ENCODE measurements around the gene ALDH3B2.
"Not testable (repeated sequence)": the region's sequence is repeated elsewhere in the genome, so short reads cannot be mapped to it uniquely, and the experiment has no call there.

The ALDH3B2 gene

DNA sequence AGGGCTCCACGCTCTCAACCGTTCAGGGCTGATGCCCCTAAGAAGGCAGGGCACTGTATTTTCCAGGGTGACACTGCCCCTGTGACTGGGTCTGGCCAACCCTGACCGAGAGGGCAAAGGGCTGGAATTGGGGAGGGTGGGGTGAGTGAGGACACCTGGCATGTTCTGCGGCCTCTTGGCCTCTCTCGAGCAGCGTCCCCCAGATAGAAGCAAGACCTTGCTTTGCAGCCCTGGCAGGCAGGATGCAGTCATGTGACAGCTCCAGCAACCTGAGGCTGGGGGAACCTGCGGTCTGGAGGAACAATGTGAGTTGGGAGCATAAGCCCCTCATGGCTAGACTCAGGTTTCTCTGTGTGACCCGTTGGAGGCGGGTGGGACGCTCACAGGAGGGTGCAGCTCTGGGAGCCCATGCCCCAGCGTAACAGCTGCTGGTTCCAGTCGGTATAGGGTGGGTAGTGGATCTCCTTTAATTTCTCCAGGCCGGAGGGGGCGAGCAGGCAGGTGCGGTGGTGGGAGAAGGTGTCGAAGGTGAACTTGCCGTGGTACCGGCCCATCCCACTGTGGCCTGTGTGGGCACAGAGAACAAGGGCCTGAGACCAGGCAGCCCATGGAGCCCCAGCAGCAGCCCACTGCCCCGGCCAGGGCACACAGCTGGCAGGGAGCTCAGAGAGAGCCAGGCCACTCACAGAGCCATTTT, 11.4 kb downstream of the ALDH3B2 start:
- H3K4me3 ChIP-seq (ENCODE audit: low read depth, low read length) = no peak overlapping the region

DNA sequence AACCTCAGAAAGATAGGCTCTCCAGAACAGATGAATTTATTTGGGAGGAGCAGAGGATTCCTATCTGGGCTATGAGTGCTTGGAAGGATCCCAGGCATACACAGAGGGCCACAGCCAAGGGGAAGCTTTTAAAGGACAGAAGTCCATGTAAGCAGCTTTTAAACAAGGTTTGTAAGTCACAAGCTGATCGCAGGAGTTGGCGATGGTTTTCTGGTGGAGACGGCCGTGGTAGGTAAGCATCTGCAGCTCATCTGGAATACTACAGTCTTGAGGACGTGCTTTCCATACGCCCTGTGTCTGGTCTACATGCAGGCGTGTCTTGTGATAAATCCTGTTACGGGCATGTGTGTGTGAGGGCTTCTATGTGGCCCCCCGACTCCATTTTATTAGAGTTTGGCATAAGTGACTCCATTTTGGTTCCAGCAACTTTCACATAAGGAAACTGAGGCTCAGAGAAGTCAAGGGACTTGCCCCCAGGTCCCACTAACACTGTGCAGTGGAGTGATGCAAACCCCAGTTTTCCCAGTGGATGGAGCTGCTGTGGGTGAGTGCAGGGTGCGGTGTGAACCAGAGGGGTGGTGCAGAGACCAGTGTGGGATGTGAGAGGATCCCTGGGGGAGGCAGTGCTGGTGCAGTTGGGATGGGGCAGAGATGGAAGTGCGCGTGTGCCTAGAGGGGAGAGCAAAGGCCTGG, 12.1 kb downstream of the ALDH3B2 start:
- no peak overlapping the region for H3K4me3 ChIP-seq (ENCODE audit: low read depth, low read length)

DNA sequence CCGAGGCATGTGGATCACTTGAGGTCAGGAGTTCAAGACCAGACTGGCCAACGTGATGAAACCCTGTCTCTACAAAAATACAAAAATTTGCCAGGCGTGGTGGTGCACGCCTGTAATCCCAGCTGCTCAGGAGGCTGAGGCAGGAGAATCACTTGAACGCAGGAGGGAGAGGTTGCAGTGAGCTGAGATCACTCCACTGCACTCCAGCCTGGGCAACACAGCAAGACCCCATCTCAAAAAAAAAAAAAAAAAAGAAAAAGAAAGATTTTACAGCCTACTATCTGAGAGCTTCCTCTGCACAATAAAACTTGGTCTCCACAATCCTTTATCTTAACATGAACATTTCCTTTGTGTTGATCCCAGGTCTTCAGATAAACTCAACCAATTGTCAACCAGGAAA, 13.7 kb downstream of the ALDH3B2 start:
- H3K4me3 ChIP-seq (ENCODE audit: low read depth, low read length) = not testable (repeated sequence)

DNA sequence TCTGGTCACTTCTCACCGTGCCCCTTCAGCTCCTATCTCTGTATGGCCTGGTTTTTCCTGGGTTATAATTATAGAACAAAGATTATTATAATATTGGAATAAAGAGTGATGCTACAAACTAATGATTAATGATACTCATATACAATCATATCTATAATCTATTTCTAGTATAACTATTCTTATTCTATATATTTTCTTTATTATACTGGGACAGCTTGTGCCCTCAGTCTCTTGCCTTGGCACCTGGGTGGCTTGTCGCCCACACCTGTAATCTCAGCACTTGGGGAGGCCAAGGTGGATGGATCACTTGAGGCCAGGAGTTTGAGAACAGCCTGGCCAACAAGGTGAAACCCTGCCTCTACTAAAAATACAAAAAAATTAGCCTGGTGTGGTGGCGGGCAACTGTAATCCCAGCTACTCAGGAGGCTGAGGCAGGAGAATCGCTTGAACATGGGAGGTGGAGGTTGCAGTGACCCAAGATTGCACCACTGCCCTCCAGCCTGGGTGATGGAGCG, 14.7 kb downstream of the ALDH3B2 start:
- H3K4me3 ChIP-seq (ENCODE audit: low read depth, low read length) = not testable (repeated sequence)

DNA sequence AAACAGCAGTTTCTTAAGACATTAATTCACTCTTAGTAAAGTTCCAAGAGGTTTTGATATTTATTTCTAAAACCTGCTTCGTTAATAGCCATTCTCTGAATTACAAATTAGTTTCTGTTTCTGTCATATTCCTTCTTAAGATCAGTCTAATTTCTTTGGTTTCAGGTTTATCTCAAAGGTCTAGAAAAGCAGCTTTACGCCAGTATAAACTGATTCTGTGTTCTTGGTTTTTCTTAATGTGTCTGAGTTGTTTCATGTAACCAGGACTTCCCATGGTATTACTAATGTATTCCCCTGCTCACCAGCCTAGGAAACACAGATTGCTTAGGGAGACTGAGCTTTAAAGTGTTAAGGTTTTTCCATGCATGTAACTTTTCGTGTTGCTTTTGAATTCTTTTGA, 17.1 kb downstream of the ALDH3B2 start:
- no peak overlapping the region for H3K4me3 ChIP-seq (ENCODE audit: low read depth, low read length)

DNA sequence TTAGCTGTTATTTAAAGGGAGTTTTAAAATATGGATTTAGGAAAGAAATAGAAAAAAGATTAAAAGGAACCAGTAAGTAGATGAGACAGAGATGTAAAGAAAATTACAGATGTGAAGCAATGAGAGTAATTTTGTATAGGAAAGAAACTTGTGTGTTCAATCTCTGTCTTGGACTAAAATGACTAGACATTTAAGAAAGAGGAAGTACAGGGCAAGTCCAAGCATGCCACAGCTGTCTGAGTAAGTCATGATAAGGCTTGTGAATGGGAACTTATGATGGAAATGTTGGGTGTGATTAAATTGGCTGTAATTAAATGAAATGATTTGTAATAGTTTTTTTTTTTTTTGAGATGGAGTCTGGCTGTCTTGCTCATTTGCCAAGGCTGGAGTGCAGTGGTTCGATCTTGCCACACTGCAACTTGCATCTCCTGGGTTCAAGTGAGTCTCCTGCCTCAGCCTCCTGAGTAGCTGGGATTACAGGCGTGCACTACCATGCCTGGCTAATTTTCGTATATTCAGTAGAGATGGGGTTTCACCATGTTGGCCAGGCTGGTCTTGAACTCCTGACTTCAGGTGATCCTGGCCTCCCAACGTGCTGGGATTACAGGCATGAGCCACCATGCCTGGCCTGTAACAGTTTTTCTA, 18.0 kb downstream of the ALDH3B2 start:
- H3K4me3 ChIP-seq (ENCODE audit: low read depth, low read length) = no peak overlapping the region

DNA sequence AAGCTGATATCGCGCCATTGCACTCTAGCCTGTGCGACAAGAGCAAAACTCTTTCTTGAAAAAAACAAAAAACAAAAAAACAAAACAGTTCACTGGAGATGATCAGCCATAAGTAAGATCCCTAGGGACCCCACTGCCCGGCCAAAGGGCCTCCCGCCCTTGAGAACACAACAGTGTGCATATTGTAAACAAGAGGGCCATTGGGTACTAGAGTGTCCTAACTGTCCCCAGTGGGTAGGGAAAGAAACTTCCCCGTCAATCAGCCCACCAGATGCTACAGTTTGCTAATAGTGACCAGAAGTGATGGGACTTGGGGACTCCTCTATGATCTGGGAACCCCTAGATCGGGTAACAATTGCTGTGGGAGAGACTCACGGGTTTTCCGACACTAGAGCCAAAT, 20.2 kb downstream of the ALDH3B2 start:
- H3K4me3 ChIP-seq (ENCODE audit: low read depth, low read length) = no peak overlapping the region

DNA sequence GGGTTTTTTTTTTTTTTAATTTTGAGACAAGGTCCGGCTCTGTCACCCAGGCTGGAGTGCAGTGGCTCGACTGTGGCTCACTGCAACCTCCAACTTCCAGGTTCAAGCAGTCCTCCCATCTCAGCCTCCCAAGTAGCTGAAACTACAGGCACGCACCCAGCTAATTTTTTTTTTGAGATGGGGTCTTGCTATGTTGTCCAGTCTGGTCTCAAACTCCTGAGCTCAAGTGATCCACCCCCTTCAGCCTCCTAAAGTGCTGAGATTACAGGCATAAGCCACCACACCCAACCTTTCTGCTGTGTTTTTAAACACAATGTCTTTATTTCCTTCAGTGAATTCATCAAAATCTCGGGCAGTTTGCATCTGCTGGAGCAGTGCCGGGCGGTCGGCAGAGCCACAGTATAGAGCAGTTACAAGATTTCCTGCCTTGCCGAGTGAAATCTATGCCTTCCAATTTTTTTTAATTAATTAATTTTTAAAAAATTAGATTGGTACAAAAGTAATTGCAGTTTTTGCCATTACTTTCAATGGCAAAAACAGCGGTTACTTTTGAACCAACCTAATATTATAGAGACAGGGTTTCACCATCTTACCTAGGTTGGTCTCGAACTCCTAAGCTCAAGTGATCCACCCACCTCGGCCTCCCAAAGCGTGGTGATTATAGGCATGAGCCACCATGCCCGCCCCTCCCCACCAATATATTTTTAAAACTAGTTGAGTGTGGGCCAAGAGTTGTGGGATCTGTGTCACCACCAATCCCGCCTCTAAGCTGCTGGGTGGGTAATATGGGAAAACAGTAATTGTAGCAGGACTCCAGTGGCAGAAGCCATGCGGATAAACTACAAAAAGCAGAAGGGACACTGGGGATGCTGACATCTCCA, 21.2 kb downstream of the ALDH3B2 start:
- H3K4me3 ChIP-seq (ENCODE audit: low read depth, low read length) = no peak overlapping the region

DNA sequence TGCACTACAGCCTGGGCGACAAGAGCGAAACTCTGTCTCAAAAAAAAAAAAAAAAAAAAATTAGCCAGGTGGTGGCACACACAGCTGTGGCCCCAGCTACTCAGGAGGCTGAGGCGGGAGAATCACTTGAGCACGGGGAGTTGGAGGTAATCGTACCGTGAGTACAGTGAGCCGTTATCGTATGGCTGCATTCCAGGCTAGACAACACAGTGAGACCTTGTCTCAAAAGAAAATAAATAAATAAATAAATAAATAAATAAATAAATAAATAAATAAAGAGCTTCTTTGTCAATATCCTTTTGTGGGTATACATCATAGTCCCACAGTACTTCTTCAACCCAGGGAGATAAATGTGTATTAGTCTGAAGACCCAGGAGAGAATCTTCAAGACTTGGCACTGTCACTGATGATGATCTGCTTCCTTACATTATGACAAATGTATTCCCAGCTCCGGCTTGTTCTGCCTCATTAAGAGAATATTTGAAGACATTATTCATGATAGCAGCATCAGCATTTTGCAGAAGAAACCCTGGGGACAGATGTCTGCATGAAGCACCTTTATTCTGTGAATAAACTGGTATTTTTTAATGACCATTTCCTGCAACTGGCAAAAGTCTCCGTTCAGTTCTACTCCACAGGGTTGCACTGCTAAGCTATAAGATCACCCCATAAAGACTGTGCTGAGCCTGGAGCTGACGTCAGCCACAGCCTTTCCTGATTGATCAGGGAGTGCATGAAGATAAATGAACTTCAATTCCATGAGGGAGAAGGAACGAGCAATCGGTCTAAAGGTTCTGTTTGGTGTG, 22.2 kb downstream of the ALDH3B2 start:
- no peak overlapping the region for H3K4me3 ChIP-seq (ENCODE audit: low read depth, low read length)

DNA sequence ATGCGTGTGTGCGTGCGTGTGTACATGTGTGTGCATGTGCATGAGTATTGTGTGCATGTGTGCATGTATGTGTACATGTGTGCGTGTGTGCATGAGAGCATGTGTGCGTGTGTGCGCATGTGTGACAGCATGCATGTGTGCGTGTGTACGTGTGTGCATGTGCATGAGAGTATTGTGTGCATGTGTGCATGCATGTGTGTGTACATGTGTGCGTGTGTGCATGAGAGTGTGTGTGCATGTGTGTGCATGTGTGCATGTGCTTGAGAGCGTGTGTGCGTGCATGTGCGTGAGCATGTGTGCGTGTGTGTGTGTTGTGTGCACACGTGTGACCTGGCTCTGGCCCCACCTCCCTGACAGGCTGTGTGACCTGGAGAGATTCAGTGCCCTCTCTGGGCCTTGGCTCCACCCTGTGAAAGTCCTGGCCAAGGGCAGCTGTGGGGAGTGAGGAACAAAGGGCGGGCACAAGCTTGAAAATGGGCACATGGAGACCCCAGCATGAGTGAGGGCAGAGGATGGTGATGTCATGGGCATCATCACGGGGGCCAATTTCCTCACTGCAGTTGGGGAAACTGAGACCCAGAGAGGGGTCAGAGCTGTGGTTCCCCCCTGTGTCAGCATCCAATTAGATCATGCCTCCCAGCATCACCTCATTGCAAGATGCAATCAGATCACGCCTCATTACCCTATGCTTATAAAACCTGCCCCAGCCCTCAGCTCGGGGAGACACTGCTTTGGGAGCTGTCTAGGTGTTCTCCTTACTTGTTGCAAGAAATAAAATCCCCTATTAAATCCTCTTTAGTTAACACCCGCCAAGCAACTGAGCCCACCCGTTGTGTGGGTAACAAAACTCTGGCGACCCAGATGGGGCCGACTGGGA, 24.6 kb downstream of the ALDH3B2 start:
- no peak overlapping the region for H3K4me3 ChIP-seq (ENCODE audit: low read depth, low read length)

DNA sequence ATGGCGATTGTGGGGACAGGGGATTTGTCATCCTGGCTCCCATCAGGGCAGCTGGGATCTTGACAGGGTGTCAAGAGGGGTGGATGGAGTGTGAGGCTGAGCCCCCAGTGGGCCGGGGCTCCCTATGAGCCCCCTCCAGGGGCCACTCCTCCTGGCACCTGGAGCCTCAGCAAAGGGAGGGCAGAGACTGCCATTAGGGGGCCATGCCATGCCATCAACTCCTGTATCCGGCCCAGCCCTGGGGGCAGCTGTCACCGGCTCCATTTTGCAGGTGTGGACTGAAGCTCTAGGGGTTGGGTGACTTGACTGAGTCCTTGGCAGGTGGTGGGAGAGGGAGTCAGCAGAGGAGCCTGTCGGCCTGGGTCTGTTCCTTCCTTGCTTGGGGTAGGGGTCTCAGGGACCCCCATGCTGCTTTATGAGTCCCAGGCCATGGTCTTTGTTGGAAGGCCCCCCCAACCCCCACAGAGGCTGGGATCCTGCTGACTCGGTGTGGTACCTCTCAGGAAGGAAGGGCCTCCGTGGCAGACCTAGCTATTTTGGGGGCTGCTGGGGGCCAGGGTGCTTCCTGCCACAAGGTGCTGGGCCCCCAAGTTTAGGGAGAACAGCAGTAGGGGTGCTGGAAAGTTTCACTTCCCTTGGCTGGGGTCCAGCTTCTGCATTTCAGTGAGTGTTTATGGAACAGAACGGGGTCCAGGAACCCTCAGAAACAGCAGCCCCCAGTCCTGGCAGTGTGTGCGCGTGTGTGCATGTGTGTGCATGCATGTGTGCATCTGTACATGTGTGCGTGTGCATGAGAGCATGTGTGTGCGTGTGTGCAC, 25.4 kb downstream of the ALDH3B2 start:
- H3K4me3 ChIP-seq (ENCODE audit: low read depth, low read length) = no peak overlapping the region

DNA sequence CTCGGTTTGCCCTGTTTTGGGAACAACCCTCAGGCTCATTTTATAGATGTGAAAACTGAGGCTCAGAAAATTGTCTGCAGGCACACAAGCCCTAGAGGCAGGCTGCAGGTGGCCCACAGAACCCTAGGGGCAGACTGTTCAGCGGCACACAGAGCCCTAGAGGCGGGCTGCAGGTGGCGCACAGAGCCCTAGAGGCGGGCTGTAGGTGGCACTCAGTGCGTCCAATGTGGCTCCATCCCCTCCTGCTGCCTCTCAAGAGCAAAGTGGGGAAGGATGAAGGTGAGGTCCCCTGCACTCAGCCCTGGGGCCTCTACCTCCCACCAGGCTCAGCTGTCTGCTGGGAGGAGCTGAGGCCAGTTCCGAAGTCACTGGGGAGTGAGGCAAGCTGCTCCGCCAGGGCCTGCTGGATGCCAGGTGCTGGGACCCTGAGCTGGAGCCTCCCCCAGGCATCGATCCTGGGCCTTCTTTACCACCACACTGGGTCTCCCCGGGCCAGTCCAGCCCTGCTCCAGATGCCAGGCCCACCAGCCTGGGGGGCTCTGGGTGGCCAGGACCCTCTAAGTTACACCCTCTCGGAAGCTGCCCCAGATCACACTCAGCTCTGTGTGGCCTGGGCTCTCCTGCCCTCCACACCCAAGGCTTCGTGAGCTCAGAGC, 26.2 kb downstream of the ALDH3B2 start:
- no peak overlapping the region for H3K4me3 ChIP-seq (ENCODE audit: low read depth, low read length)

DNA sequence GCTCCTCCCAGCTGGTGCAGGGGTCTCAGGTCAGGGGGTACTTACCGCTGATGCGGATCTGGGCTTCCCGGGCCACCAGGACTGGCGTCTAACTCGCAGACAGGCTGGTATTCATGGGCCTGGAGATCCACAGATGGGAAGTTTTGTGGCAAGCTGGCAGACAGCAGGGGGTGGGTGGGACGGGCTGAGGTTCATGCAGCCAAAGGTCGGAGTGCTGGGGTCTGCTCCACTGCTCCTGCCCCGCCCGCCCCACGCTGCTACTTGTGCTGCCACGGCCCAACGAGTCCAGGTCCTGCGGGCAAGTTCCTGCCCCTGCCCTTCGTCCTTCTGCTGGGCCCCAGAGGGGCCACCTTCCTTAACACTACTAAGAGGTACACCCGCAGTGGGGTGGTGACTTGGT, 27.0 kb downstream of the ALDH3B2 start:
- no peak overlapping the region for H3K4me3 ChIP-seq (ENCODE audit: low read depth, low read length)

DNA sequence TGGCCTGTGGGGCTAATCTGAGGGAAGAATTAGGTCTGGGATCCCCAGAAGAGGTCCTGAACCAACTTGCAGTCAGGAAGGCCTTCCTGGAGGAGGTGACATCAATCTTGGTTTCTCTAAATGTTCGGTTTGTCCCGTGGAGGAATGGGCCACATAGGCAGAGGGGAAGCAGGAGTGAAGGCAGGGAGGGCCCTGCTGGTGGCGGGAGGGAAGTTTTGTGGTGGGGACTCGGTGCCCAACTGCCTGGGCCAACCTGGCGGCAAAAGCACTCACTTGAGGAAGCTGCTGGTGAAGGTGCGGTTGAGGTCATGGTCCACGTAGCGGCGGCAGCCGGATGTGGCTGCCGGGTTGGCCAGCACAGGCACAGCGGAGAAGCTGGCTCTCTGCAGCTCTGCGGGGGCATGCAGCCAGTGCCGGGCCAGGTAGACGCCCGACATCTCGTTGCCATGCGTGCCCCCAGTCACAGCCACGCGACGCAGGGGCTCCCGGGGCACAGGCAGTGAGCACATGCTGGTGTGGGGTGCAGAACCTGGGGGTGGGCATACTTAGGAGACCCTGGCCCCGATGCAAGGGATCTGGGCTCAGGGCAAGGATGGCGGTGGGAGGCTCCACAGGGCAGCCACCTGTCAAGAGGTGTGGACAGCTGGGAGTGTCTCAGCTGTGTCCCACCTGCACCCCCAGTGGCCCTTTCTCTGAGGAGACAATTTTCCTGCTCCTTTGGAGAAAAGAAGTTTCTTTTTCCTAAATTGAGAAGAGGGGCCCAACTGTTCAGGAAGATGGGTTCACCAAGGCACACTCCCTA, 27.7 kb downstream of the ALDH3B2 start:
- H3K4me3 ChIP-seq (ENCODE audit: low read depth, low read length) = no peak overlapping the region

DNA sequence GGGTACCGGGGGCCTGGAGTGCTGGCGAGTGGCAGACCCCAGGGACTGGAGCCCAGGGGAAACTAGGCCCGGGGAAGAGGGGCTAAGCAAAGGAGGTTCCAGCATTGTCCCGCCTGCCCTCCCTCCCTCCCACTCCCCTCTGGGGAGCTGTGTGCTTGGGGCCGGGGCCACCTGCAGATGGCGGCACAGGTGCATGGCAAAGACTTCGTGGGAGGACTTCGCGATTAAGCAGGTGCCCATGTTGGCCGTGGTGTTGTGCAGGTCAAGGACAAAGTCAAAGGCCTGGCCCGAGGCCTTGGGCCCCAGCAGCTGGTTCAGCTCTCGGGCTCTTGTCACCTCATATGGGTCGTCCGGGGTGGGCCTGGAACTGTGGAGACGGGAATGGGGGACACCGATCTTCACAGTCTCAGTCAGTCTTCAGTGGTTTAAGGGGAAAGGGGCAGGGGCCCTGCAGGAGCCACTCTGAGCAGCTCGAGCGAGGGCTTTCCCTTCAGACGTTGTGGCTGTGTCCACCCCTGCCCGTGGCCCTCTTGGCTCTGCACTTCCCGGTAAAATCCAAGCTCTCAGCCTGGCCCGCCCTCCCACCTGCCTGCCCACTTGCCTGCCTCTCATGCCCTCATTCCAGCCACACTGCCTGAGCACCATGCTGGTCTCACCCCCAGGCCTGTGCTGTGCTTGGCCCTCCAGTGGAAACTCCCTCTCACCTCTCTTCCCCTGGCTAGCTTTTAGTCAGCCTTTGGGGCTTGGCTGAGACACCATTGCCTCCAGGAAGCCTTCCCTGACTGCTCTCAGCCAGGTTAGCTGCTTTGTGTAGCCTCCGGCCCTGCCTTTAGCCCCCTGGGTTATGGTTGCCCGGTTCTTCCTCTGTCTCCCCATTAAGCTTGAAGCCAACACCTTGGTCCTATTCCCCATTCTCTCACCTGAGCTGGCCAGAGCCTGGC, 28.6 kb downstream of the ALDH3B2 start:
- no peak overlapping the region for H3K4me3 ChIP-seq (ENCODE audit: low read depth, low read length)

All from iPS-11a (cell line).